Measurements from ENCODE around the gene ICA1L.
"Not testable (repeated sequence)": the region's sequence is repeated elsewhere in the genome, so short reads cannot be mapped to it uniquely, and the experiment has no call there.

The ICA1L gene

GRCh38 chr2:202871300-202872141 lies at the start of gene ICA1L:
Gene ICA1L (minus strand): TSS chr2:202871766. CDS start chr2:202829009, 42,757 bp downstream.
- DNase-seq: peak in 41 of 42 donors; percentile 27 to 82 (median 66)
- intact Hi-C loops (cut with DNase I): no loop called here

GRCh38 chr2:202918860-202919259 lies 47.3 kb upstream of the ICA1L start:
- no peak for DNase-seq
- intact Hi-C loops (cut with DNase I): loop anchor here (10.0 kb wide), 1 partner anchor 406 kb away; the partner anchor contains the start of gene ABI2

- DNase-seq: peak in 7 of 42 donors; percentile 4 to 21 (median 11)
- intact Hi-C loops (cut with DNase I): loop anchor here (10.0 kb wide), 1 partner anchor 412 kb away; the partner anchor contains the start of gene ABI2
Observed at GRCh38 chr2:202912342-202913201, 41.0 kb upstream of the ICA1L start.

GRCh38 chr2:202911512-202912341 lies 40.2 kb upstream of the ICA1L start, which contains the start of the genes CARF and WDR12:
Gene CARF (plus strand): TSS chr2:202912275. CDS start chr2:202941903, 29,628 bp downstream.
Gene WDR12 (minus strand): TSS chr2:202911673. CDS start chr2:202911476, 197 bp downstream.
- DNase-seq: peak; percentile 87 to 98 (median 94)
- intact Hi-C loops (cut with DNase I): loop anchor here (10.0 kb wide), 1 partner anchor 413 kb away; the partner anchor contains the start of gene ABI2

- intact Hi-C loops (cut with DNase I): loop anchor here (10.0 kb wide), 1 partner anchor 414 kb away; the partner anchor contains the start of gene ABI2
Observed at GRCh38 chr2:202911203-202911511, 39.6 kb upstream of the ICA1L start.

GRCh38 chr2:202910698-202911097 lies 39.1 kb upstream of the ICA1L start:
- intact Hi-C loops (cut with DNase I): loop anchor here (10.0 kb wide), 1 partner anchor 414 kb away; the partner anchor contains the start of gene ABI2
- DNase-seq: no peak

More at GRCh38 chr2:202911203-202911511, 39.6 kb upstream of the ICA1L start:
- no peak for DNase-seq

GRCh38 chr2:202910250-202910649 lies 38.7 kb upstream of the ICA1L start:
- intact Hi-C loops (cut with DNase I): loop anchor here (10.0 kb wide), 1 partner anchor 415 kb away; the partner anchor contains the start of gene ABI2
- DNase-seq: not testable (repeated sequence)

- no peak for DNase-seq
- intact Hi-C loops (cut with DNase I): loop anchor here (10.0 kb wide), 1 partner anchor 415 kb away; the partner anchor contains the start of gene ABI2
Observed at GRCh38 chr2:202909394-202910192, 38.0 kb upstream of the ICA1L start.

- intact Hi-C loops (cut with DNase I): no loop called here
- DNase-seq: no peak
Observed at GRCh38 chr2:202908186-202908585, 36.6 kb upstream of the ICA1L start.

- intact Hi-C loops (cut with DNase I); DNase-seq: not testable (repeated sequence)
Observed at GRCh38 chr2:202905507-202905906, 33.9 kb upstream of the ICA1L start.

GRCh38 chr2:202885190-202885589 lies 13.6 kb upstream of the ICA1L start:
- DNase-seq: no peak
- intact Hi-C loops (cut with DNase I): no loop called here

- intact Hi-C loops (cut with DNase I): no loop called here
- no peak for DNase-seq
Observed at GRCh38 chr2:202883987-202884675, 12.6 kb upstream of the ICA1L start.

GRCh38 chr2:202881570-202881969 lies 10.0 kb upstream of the ICA1L start:
- intact Hi-C loops (cut with DNase I): no loop called here
- DNase-seq: no peak

GRCh38 chr2:202877699-202878098 lies 6.1 kb upstream of the ICA1L start:
- intact Hi-C loops (cut with DNase I): no loop called here
- no peak for DNase-seq

- peak; percentile 33 to 80 (median 63) for DNase-seq
- intact Hi-C loops (cut with DNase I): no loop called here
Observed at GRCh38 chr2:202870431-202871299, 901 bp downstream of the ICA1L start.

GRCh38 chr2:202861987-202862386 lies 9.6 kb downstream of the ICA1L start:
- intact Hi-C loops (cut with DNase I): no loop called here
- no peak for DNase-seq

Data from head of caudate nucleus (tissue), 42 donors.